Neuronal stem cell (in vitro differentiated cells): ENCODE measurements around the gene MTMR3.
"Not testable (repeated sequence)": the region's sequence is repeated elsewhere in the genome, so short reads cannot be mapped to it uniquely, and the experiment has no call there.

Source experiments
- DNase-seq: peaks from one replicate; pipeline ENCODE4 v3.0.0-alpha.2; 2013; ENCODE audit warnings: low spot score
- H2AFZ ChIP-seq: one replicate; pipeline ENCODE4 v1.6.1; 2013; ENCODE audit warnings: mild to moderate bottlenecking, low read length, inconsistent platforms
- H2AK5ac ChIP-seq: 2 replicates; pipeline ENCODE4 v1.6.1; 2013; ENCODE audit warnings: low read depth, mild to moderate bottlenecking, inconsistent platforms, low read length, moderate library complexity, mixed read lengths
- H2BK120ac ChIP-seq: 2 replicates; pipeline ENCODE4 v1.6.1; 2013; ENCODE audit warnings: low read depth, mild to moderate bottlenecking, inconsistent platforms, low read length, moderate library complexity, mixed read lengths
- H2BK12ac ChIP-seq: one replicate; pipeline ENCODE4 v1.6.1; 2013; ENCODE audit warnings: low read length, inconsistent platforms
- H2BK15ac ChIP-seq: 2 replicates; pipeline ENCODE4 v1.6.1; 2013; ENCODE audit warnings: mild to moderate bottlenecking, low read length, inconsistent platforms, mixed read lengths
- H2BK5ac ChIP-seq: one replicate; pipeline ENCODE4 v1.6.1; 2013; ENCODE audit warnings: inconsistent platforms, mild to moderate bottlenecking, low read length, moderate library complexity
- H3K14ac ChIP-seq: one replicate; pipeline ENCODE4 v1.6.1; 2013; ENCODE audit warnings: low read length, inconsistent platforms
- H3K18ac ChIP-seq: 2 replicates; pipeline ENCODE4 v1.6.1; 2013; ENCODE audit warnings: low read length, inconsistent platforms
- H3K23ac ChIP-seq: 2 replicates; pipeline ENCODE4 v1.6.1; 2013; ENCODE audit warnings: low read depth, mild to moderate bottlenecking, mixed read lengths, low read length, inconsistent platforms; ENCODE audit not compliant: poor library complexity
- H3K27ac ChIP-seq: replicated peaks from 3 replicates; pipeline ENCODE4 v1.5.1; 2013; ENCODE audit warnings: low read length, inconsistent platforms
- H3K27me3 ChIP-seq, 3 experiments: 2 replicates each; pipeline ENCODE4 v1.6.1; 2013; ENCODE audit warnings: low read length in 3 of 3, mild to moderate bottlenecking in 2 of 3, inconsistent platforms in 1 of 3, low read depth in 1 of 3, mixed read lengths in 1 of 3, moderate library complexity in 1 of 3; ENCODE audit not compliant: control insufficient read depth in 3 of 3, insufficient read depth in 3 of 3
- H3K36me3 ChIP-seq, 2 donors: replicated peaks in 1 of 2; 2 replicates each; pipeline ENCODE4 v1.6.1; 2013; ENCODE audit warnings: low read length in 2 of 2; ENCODE audit not compliant: control insufficient read depth in 2 of 2, insufficient read depth in 2 of 2
- H3K4ac ChIP-seq: 2 replicates; pipeline ENCODE4 v1.6.1; 2013; ENCODE audit warnings: inconsistent platforms, mild to moderate bottlenecking, low read length, moderate library complexity
- H3K4me1 ChIP-seq, 2 donors: 1 replicate in 1 of 2; 2 replicates in 1 of 2; pipeline ENCODE4 v1.6.1; 2013; ENCODE audit warnings: low read length in 2 of 2, low read depth in 1 of 2; ENCODE audit not compliant: control insufficient read depth in 2 of 2, insufficient read depth in 1 of 2
- H3K4me2 ChIP-seq: one replicate; pipeline ENCODE4 v1.6.1; 2013; ENCODE audit warnings: mild to moderate bottlenecking, low read length, inconsistent platforms; ENCODE audit not compliant: insufficient read depth, poor library complexity, severe bottlenecking
- H3K4me3 ChIP-seq, 2 donors: 2 replicates each; pipeline ENCODE4 v1.5.1; 2013; ENCODE audit warnings: low read length in 2 of 2, mild to moderate bottlenecking in 2 of 2, inconsistent platforms in 1 of 2, moderate library complexity in 1 of 2
- H3K79me1 ChIP-seq: one replicate; pipeline ENCODE4 v1.6.1; 2013; ENCODE audit warnings: low read depth, mild to moderate bottlenecking, inconsistent platforms, low read length, moderate library complexity
- H3K9ac ChIP-seq: one replicate; pipeline ENCODE4 v1.6.1; 2013; ENCODE audit warnings: mild to moderate bottlenecking, low read depth, low read length, inconsistent platforms; ENCODE audit not compliant: poor library complexity
- H3K9me3 ChIP-seq, 2 donors: replicated peaks in 1 of 2; 2 replicates each; pipeline versions ENCODE3 to v1.6.1; 2013; ENCODE audit warnings: low read length in 2 of 2, mild to moderate bottlenecking in 2 of 2, inconsistent platforms in 1 of 2, low read depth in 1 of 2, mixed read lengths in 1 of 2, moderate library complexity in 1 of 2; ENCODE audit not compliant: control insufficient read depth in 2 of 2, insufficient read depth in 1 of 2
- H4K8ac ChIP-seq: one replicate; pipeline ENCODE4 v1.6.1; 2013; ENCODE audit warnings: low read depth, mild to moderate bottlenecking, inconsistent platforms, low read length, moderate library complexity
- H4K91ac ChIP-seq: one replicate; pipeline ENCODE4 v1.6.1; 2013; ENCODE audit warnings: low read length, low read depth, mild to moderate bottlenecking, inconsistent platforms; ENCODE audit not compliant: poor library complexity
- WGBS, 2 donors: extraction: QIAGEN DNeasy Blood & Tissue Kit; methylation state at CpG; one replicate each; pipeline ENCODE4 v1.1.7; 2013; ENCODE audit warnings: missing lambda C conversion rate in 2 of 2, mixed read lengths in 1 of 2; ENCODE audit not compliant: insufficient read length in 2 of 2, insufficient replicate concordance in 1 of 2; ENCODE audit errors: extremely low coverage in 2 of 2; 5-methylcytosine and 5-hydroxymethylcytosine counted together

Gene MTMR3

GRCh38 chr22:29973680-29974079 is 90.7 kb downstream of the MTMR3 start:
- not testable (repeated sequence) for H3K4me1 ChIP-seq, H2BK5ac ChIP-seq, H3K23ac ChIP-seq, H2BK120ac ChIP-seq, H3K79me1 ChIP-seq, H4K8ac ChIP-seq, H2AK5ac ChIP-seq, H3K27ac ChIP-seq, H3K18ac ChIP-seq, H3K27me3 ChIP-seq, H3K9me3 ChIP-seq, H3K9ac ChIP-seq, H3K4me2 ChIP-seq, H2BK12ac ChIP-seq, H3K4me3 ChIP-seq, H3K14ac ChIP-seq, H2AFZ ChIP-seq, H3K4ac ChIP-seq, DNase-seq, H4K91ac ChIP-seq, H2BK15ac ChIP-seq
- no CpG with 5 or more reads among the region's 9 CpGs for WGBS, 2 donors
- peaks cover 0 to 15% of the 10 kb centered on the region in 2 donors for H3K36me3 ChIP-seq

GRCh38 chr22:29975494-29975893 is 92.5 kb downstream of the MTMR3 start:
- Histone ChIP-seq H3K27me3 (no peaks in the 10 kb centered on the region), H2AK5ac (no peak overlapping the region)
- no CpG with 5 or more reads among the region's 7 CpGs for WGBS, 2 donors

GRCh38 chr22:29977107-29977506 is 94.1 kb downstream of the MTMR3 start:
- no peak overlapping the region for H2AFZ ChIP-seq
- H3K4ac ChIP-seq, result no peak overlapping the region
- peaks cover 2 to 42% of the 10 kb centered on the region in 2 donors for H3K36me3 ChIP-seq
- no peak overlapping the region for H2BK12ac ChIP-seq
- H3K27ac ChIP-seq, result no peak overlapping the region
- no peak overlapping the region for H4K91ac ChIP-seq
- no peak overlapping the region for H2BK5ac ChIP-seq
- H4K8ac ChIP-seq, result no peak overlapping the region
- H3K79me1 ChIP-seq, result no peaks in the 10 kb centered on the region
- no peak overlapping the region for H3K4me2 ChIP-seq
- no peak for DNase-seq
- no peak overlapping the region for H3K4me3 ChIP-seq
- no peaks in the 10 kb centered on the region for H3K4me1 ChIP-seq
- no peak overlapping the region for H3K23ac ChIP-seq
- no peak overlapping the region for H3K9ac ChIP-seq
- H2BK15ac ChIP-seq, result no peak overlapping the region
- H3K14ac ChIP-seq, result no peak overlapping the region
- H3K9me3 ChIP-seq, result no peaks in the 10 kb centered on the region
- no peak overlapping the region for H3K18ac ChIP-seq
- H2BK120ac ChIP-seq, result no peak overlapping the region
- WGBS, 2 donors, result no CpG with 5 or more reads among the region's 3 CpGs
- H3K27me3 ChIP-seq, result no peaks in the 10 kb centered on the region
- no peak overlapping the region for H2AK5ac ChIP-seq

More at GRCh38 chr22:29975494-29975893, 92.5 kb downstream of the MTMR3 start:
- H3K4me3 ChIP-seq, result no peak overlapping the region
- H2AFZ ChIP-seq, result no peak overlapping the region
- no peak for DNase-seq
- H2BK120ac ChIP-seq, result no peak overlapping the region
- no peaks in the 10 kb centered on the region for H3K4me1 ChIP-seq
- no peak overlapping the region for H4K8ac ChIP-seq
- no peak overlapping the region for H3K18ac ChIP-seq
- H3K9me3 ChIP-seq, result no peaks in the 10 kb centered on the region
- H3K9ac ChIP-seq, result no peak overlapping the region
- H3K14ac ChIP-seq, result no peak overlapping the region
- no peak overlapping the region for H2BK5ac ChIP-seq
- no peak overlapping the region for H3K4me2 ChIP-seq
- H4K91ac ChIP-seq, result no peak overlapping the region
- H3K4ac ChIP-seq, result no peak overlapping the region
- H3K79me1 ChIP-seq, result no peaks in the 10 kb centered on the region
- no peak overlapping the region for H3K23ac ChIP-seq
- H2BK12ac ChIP-seq, result no peak overlapping the region
- H3K27ac ChIP-seq, result no peak overlapping the region
- H3K36me3 ChIP-seq, result peaks cover 0 to 32% of the 10 kb centered on the region in 2 donors
- no peak overlapping the region for H2BK15ac ChIP-seq

GRCh38 chr22:29979777-29980321 is 96.9 kb downstream of the MTMR3 start:
- Histone ChIP-seq H3K79me1 (no peaks in the 10 kb centered on the region), H3K9ac (no peak overlapping the region), H2AK5ac (no peak overlapping the region), H2AFZ (no peak overlapping the region), H3K9me3 (no peaks in the 10 kb centered on the region), H2BK12ac (no peak overlapping the region), H3K23ac (no peak overlapping the region), H3K18ac (no peak overlapping the region), H4K8ac (no peak overlapping the region), H2BK5ac (no peak overlapping the region), H3K14ac (no peak overlapping the region), H3K4me2 (no peak overlapping the region), H3K4ac (no peak overlapping the region), H3K4me3 (no peak overlapping the region), H3K36me3 (peaks cover 2 to 54% of the 10 kb centered on the region in 2 donors), H4K91ac (no peak overlapping the region), H3K27ac (no peak overlapping the region), H3K27me3 (no peaks in the 10 kb centered on the region), H2BK15ac (no peak overlapping the region), H3K4me1 (no peaks in the 10 kb centered on the region), H2BK120ac (no peak overlapping the region)
- WGBS, 2 donors, result no CpG with 5 or more reads among the region's 3 CpGs
- no peak for DNase-seq
